Measurements from ENCODE around the gene GHR.
"Not testable (repeated sequence)": the region's sequence is repeated elsewhere in the genome, so short reads cannot be mapped to it uniquely, and the experiment has no call there.

The GHR gene

GRCh38 chr5:42654645-42655044 lies 231.4 kb downstream of the GHR start:
- no peak for DNase-seq

GRCh38 chr5:42655982-42656650 lies 232.9 kb downstream of the GHR start:
- no peak for DNase-seq

- no peak for DNase-seq
Observed at GRCh38 chr5:42656651-42657015, 233.4 kb downstream of the GHR start.

GRCh38 chr5:42659869-42660268 lies 236.6 kb downstream of the GHR start:
- DNase-seq = not testable (repeated sequence)

- no peak for DNase-seq
Observed at GRCh38 chr5:42665857-42666256, 242.6 kb downstream of the GHR start.

- no peak for DNase-seq
Observed at GRCh38 chr5:42666869-42667268, 243.6 kb downstream of the GHR start.

GRCh38 chr5:42668254-42668653 lies 245.0 kb downstream of the GHR start:
- no peak for DNase-seq

GRCh38 chr5:42672925-42673324 lies 249.7 kb downstream of the GHR start:
- no peak for DNase-seq

GRCh38 chr5:42675602-42676001 lies 252.4 kb downstream of the GHR start:
- no peak for DNase-seq

- no peak for DNase-seq
Observed at GRCh38 chr5:42676362-42676761, 253.1 kb downstream of the GHR start.

- no peak for DNase-seq
Observed at GRCh38 chr5:42677156-42677842, 254.1 kb downstream of the GHR start.

GRCh38 chr5:42680046-42680445 lies 256.8 kb downstream of the GHR start:
- DNase-seq = no peak

- not testable (repeated sequence) for DNase-seq
Observed at GRCh38 chr5:42685078-42685477, 261.8 kb downstream of the GHR start.

GRCh38 chr5:42689391-42689790 lies 266.2 kb downstream of the GHR start:
- no peak for DNase-seq

GRCh38 chr5:42691413-42691937 lies 268.2 kb downstream of the GHR start:
- no peak for DNase-seq

- no peak for DNase-seq
Observed at GRCh38 chr5:42701351-42702059, 278.3 kb downstream of the GHR start.

GRCh38 chr5:42703238-42703637 lies 280.0 kb downstream of the GHR start:
- no peak for DNase-seq

- DNase-seq = no peak
Observed at GRCh38 chr5:42715785-42716184, 292.5 kb downstream of the GHR start.

GRCh38 chr5:42718591-42718990 lies 295.4 kb downstream of the GHR start:
- DNase-seq = no peak

- DNase-seq = no peak
Observed at GRCh38 chr5:42719034-42719433, 295.8 kb downstream of the GHR start.

GRCh38 chr5:42720251-42720650 lies 297.0 kb downstream of the GHR start:
- DNase-seq = no peak

- DNase-seq = no peak
Observed at GRCh38 chr5:42721484-42721883, 298.2 kb downstream of the GHR start.

- not testable (repeated sequence) for DNase-seq
Observed at GRCh38 chr5:42734531-42735058, 311.4 kb downstream of the GHR start.

GRCh38 chr5:42740920-42741319 lies 317.7 kb downstream of the GHR start:
- DNase-seq = no peak
